ENCODE measurements around the gene EEIG1.
A peak's percentile ranks its signal among the peaks of the same experiment; 100 is the strongest.

Gene EEIG1

GRCh38 chr9:127975376-127976315, 5.1 kb downstream of the EEIG1 start:
- DNase-seq = peak in 23 of 58 donors; percentile 22 to 78 (median 55)

GRCh38 chr9:127974769-127975261, 6.0 kb downstream of the EEIG1 start:
- peak in 4 of 58 donors; percentile 46 to 55 (median 49) for DNase-seq

DNA sequence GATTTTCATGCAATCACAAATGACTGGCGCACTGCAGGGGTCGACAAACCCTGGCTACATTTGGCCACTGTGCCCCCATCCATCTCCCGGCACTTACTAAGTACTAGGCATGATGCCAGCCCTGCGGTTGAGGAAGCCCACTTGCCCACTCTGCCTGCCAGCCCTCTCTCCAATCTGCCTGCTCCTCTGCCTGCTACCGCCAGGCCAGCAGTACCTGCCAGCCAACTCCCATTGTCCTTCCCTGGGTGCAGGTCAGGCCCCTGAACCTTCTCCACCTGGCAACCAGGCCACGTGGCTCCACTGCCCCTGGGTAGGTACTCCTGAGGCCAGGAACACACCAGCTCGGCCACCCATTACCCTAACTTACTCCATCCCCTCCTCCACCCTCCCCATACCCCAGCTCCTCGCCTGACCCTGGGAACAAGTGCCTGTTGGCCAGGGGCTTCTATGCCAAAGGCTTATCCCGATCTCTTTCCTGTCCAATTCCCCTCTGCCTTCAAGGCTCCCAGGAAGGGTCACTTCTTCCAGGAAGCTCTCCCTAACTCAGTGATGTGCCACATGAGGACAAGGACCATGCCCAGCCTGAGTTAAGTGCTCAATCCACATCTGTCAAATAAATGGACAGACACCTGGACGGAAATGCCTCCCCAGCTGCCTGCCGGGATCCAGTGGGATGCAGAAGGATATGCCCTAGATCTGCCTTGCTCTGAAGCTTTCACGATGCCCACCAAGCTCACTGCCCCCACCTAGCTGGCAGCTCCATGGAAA, 6.6 kb downstream of the EEIG1 start:
- DNase-seq = no peak

GRCh38 chr9:127973169-127974000, 7.4 kb downstream of the EEIG1 start:
- peak in 16 of 58 donors; percentile 27 to 58 (median 49) for DNase-seq

DNA sequence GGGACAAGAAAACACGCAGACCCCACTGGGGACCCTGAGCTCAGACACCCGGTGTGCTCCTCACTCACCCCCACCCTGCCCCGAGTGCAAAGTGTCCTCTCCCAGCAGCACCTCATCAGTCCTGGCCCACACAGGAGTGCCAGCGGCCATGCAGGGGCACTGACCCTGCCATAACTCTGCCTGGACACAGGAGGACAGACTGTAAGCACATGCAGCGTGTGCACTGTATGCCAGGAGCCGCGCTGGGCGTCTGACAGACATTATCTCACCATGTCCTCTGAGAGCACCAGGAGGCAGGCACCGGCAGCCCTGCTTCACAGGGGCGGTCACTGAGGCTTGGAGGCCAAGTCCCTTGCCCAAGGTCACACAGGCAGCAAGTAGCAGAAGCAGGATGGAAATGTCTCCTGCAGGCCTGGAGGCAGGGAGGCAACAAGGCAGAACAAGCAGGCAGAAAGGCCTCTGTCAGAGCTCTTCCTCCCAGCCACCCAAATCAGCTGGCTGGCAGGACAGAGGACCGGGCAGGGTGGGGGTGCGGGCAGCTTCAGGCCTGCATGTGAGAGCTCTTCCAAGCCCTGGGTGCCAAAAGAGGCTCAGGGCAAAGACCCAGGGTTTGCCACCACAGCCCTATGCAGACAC, 8.4 kb downstream of the EEIG1 start:
- peak in 38 of 58 donors; percentile 31 to 88 (median 68) for DNase-seq

DNA sequence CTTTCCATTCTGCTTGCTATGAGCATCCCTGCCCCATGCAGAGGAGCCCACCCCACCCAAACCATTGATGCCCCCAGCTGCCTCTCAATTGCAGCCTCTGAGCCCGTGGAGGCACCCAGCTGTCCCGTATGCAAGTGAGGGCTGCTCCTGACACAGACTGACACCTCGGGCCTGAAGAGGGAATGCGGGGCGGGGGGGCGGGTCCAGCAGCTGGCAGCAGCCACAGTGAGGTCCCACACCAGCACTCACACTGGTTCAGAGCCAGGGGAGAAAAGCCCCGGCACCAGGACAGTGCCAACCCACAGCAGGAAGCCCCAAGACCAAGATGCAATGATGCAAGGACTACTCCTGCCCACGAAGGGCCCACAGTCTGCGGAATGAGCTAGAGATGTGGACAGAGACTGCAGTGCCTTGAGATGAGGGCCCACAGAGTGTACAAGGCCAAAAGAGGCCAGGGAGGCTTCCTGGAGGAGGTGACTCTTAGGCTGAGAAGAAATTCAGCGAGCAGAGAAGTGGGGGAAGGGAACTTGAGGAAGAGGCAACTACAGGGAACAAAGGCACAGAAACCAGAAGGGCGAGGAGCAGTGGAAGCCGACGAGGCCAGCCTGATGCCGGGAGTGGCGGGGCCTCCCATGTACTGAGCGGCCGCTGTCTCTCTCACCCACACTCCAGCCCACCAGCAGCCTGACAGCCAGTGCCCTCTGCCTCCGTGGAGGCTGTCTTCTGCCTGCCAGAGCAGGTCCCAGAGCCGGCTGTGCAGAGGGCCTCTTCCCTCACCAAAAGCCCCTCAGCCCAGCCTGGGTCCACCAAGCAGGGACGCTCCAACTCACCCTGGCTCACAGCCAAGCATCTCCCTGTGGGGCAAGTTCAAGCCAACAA, 9.2 kb downstream of the EEIG1 start:
- peak in 51 of 58 donors; percentile 44 to 96 (median 82) for DNase-seq

DNA sequence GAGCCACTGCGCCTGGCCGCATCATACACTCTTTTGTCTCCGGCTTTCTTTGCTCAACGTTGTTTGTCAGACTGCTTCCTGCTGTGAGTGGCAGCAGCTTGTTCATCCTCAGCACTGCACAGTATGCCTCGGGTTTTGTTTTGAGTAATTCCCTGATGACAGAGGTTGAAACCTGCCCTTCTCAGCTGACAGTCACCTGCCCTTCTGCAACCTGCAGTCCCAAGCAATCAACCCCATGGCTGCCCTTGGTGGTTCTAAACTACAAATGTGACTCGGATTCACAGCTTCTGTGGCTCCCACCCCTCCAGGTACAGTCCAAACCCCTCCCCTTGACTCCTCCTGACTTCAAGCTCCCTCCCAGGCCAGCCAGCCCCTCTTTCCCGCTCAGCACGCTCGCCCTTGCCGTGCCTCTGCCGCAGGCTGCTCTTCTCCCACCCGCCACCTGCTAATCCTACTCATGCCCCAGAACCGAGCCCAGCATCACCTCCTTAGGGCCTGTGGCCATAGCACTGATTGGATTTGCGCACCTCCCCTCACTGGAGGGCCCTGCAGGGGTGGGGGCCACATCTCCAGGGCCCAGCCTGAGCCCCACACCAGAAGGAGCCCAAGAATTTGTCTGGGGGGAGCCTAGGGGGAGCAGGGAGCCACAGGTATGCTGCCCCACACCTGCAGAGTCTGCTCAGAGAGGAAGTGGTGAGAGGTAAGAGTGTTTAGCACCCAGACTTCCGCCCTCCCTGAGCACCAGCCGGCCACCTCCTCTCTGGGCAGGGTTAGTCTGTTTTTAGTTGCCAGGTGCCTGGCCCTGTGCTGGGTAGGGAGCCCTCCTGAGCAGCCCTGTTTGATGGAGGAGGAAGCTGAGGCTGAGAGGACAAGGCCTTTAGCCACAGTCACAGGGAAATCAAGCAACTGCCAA, 10.1 kb downstream of the EEIG1 start:
- DNase-seq = no peak

DNA sequence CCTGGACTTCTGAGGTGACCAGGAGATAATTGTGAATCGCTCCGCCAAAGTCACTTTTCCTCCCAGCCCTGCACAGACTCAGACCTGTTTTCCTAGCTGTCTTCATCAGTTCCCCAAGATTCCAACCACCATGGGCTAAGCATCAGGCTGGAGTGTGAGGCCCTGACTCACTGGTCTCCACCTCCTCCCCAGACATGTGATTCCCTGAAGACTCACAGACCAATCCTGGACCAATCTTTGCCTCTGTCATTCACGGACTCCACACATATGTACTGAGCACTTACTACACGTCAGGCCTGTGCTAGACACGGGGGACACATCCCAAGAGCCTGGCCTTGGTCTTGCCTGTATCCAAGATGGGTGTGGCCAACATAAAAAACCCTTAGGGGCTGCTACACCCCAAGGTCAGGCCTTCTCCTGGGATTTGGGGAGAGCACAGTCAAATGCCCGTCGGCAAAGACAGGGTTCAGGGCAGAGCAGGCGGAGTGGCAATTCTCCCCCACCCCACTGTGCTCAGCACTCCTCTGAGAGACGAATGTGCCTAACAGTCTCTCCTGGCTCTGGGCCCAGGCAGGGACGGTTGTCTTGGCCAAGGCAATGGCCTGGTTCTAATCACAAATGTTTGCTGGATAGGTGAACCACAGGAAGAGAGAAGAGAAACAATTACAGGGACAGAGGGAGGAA, 11.9 kb downstream of the EEIG1 start:
- DNase-seq = peak in 40 of 58 donors; percentile 24 to 78 (median 60)

DNA sequence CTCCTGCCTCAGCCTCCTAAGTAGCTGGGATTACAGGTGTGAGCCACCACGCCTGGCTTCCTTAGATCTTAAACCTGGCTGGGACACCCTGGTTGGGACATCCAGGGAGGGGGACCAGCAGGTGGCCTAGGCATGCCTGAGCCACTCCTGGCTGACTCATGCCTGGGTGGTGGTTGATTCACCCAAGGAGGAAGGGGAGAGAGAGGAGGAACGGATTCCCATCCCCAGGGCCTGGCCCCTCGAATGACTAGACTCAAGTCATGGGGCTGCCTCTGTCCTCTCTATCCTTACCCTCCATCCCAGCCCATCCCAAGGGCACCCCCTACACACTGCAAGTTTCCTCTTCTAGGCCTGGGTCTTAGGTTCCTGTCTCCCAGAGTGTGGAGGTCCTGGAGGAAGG, 12.7 kb downstream of the EEIG1 start:
- no peak for DNase-seq

- DNase-seq = no peak
Observed at GRCh38 chr9:127967151-127967809, 13.5 kb downstream of the EEIG1 start.

DNA sequence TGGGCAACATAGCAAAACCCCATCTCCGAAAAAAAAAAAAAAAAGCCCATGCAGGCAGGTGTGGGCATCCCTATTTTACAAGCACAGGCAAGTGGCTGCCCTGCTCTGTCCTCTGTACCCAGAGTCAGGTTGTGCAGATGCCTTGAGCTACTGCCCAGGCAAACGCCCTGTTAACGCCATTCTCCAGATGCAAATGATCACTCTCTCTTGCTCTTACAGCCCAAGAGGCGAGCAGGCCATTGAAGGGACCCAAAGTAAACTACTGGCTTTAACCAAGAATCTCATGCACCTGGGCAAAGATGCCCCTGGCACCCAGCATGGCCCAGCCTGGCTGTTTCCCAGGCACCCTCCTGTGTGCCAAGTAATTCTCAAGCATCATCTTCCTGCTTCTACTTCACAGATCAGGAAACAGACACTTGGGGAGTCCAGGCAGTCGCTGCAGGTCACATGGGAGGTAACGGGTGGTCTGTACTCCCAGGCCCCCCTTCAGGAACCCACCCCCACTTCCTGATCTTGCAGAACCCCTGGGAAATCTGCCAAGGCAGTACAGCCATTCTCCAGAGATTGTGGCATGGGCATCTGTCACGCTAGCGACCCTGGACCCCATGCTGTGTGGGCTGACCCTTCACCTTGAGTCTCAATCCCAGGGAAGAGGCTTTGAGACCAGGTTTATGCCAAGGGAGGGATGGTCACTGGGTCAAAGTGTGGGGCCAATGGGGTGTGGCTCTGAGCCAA, 14.2 kb downstream of the EEIG1 start:
- DNase-seq = no peak

GRCh38 chr9:127965953-127966352, 14.8 kb downstream of the EEIG1 start:
- peak in 1 of 58 donors; percentile 70 for DNase-seq

DNA sequence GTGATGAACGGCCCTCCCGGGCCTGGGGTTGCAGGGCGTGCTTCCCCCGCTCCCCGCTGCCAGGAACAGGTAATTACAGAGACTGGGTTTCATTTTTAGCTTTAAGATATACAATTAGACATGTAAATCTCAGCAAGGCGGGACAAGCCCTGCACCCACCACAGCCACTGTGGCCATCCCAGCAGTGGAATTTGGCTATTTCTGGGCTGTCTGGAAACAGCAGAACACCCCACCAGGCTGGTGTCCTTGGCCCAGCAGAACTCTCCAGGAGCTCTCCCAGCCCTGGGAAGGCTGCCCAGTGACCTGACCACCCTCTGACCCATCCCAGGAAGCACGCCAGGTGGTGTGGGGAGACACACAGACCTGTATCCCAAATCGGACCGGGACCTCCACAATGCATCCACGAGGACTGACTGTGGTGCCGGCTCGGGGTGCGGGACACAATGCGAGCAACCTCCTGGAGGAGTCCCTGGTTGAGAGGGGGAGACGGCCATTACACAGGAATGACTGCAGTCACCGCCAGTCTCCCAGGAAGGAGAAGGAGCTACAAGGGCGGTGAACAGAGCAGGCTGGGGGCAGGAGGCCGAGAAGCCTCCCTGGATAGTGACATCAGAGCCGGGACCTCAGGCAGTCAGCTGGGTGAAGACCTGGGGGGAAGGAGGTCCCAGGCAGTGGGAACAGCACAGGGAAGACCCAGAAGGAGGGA, 17.3 kb downstream of the EEIG1 start:
- DNase-seq = no peak

GRCh38 chr9:127963041-127963358, 17.8 kb downstream of the EEIG1 start:
- no peak for DNase-seq

- DNase-seq = no peak
Observed at GRCh38 chr9:127962278-127962677, 18.5 kb downstream of the EEIG1 start.

DNA sequence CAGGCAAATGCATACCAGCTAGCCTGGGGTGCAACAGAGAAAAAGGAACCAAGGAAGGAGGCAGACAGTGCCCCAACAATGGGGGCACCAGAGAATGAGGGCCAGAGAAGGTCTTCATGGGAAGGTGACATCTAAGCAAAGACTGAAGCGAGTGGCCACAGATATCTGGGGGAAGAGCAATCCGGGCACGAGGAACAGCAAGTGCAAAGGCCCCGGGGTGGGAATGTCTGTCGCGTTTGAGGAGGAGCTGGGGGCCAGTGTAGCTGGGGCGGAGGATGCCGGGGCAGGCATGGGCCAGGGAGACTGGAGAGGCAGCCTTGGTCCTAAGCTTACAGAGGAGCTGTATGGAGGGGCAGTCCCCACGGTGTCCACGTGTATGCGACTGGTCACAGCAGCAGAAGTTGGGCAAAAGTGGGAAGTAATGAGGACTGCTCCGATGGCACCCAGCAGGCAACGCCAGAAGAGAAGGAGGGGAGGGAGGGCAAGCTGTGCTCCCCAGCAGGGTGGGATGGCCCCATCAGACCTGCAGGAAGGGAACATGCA, 19.1 kb downstream of the EEIG1 start:
- no peak for DNase-seq

All from anterior cingulate cortex (tissue), 58 donors.